CD4-positive, alpha-beta T cell treated with Interleukin-6 for 4 hours (primary cell): ENCODE data around the gene FSTL4.
A peak's percentile ranks its signal among the peaks of the same experiment; 100 is the strongest.
"Not testable (repeated sequence)": the region's sequence is repeated elsewhere in the genome, so short reads cannot be mapped to it uniquely, and the experiment has no call there.

ENCODE experiments used
- DNase-seq: peaks from one replicate; pipeline ENCODE4 v3.0.0-alpha.2; 2020; ENCODE audit warnings: mixed read lengths

The FSTL4 gene

DNA sequence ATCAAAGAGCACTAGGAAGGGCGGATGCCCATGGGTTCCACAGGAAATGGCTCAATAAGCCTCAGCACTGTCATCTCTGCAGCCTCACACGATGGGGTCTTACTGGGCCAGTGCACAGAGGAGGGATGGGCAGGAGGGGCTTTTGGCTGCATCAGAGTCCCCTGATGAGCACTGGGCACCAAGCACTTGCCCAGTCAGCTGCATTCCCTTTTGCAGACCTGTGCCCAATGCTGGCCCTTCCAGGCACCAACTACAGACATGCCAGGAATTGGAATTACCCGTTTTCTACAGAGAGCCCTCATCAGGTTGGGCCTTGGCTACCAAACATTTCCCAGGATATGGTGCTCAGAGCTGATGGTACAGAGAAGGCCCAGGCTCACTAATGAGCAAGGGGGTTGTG, 378.1 kb downstream of the FSTL4 start:
- no peak for DNase-seq

DNA sequence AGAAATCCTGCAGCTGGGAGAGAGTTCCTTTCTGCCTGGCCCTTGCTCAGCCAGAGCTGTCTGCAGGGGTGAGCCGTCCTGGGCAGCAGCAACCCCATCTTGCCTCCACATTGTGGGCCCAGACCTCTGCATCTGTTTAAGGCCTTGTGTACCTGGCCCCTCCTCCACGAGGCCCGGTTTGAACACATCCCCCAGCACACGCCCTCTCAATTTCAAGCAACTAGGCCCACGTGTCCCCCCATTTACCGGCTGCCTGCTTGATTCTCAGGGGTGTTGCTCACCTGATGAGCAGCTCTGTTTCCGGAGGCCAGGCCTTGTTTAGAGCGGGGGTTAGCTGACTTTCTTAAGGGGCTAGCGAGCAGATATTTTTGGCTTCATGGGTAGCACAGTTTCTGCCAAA, 378.7 kb downstream of the FSTL4 start:
- DNase-seq, result no peak

DNA sequence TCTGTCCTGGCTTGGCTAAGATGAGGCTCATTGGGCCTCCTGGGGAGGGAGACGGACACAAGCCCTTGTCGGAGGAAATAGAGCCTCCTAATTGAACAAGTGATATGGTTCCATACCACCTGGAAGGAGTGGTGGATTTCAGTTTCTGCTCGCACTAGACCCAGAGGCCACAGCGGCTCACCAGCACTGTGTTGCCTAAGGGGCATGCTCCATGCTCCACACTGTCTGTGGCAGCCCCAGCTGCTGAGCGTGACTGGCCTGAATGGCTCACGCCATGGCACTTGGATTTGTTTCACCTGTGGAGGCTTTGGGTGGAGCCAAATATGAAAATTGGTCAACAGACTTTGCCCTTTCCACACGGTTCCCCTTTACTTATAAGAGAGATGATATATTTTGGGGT, 379.4 kb downstream of the FSTL4 start:
- no peak for DNase-seq

DNA sequence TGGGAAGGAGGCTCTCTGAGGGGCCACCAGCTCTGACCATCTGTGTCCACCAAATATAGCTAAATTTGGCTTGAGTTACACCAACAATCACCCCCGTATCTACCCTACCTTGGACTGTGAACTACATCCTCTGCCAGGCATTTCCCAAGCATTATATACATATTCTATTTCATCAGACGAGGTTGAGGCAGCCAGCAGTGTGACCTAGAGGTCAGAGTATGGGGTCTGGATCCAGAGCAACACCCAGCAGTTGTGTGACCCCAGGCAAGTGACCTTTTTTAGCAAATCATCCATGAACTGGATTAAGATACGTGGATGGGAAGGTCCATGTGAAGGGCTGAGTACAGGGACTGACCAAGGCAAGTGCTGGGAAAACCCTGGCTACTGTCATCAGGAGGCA, 379.9 kb downstream of the FSTL4 start:
- DNase-seq, result no peak

DNA sequence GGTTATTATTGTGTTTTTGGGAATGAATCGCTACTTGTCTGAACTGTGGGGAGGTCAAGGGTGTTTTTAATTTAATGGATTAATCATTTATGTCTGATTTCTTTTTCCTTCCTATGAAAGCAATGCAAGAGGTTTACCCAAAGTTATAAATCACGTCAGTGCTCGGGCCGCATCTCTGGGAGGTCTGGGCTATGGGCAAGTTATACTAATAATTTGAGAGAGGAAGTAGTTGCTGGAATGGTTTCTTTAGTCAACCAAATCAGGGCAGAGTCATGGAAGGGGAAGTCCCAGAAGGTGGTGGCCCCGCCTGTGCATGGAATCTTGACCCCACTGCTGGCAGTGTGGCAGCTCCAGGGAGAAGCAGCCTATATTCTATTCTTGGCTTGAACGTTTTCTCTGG, 380.3 kb downstream of the FSTL4 start:
- DNase-seq, result no peak

DNA sequence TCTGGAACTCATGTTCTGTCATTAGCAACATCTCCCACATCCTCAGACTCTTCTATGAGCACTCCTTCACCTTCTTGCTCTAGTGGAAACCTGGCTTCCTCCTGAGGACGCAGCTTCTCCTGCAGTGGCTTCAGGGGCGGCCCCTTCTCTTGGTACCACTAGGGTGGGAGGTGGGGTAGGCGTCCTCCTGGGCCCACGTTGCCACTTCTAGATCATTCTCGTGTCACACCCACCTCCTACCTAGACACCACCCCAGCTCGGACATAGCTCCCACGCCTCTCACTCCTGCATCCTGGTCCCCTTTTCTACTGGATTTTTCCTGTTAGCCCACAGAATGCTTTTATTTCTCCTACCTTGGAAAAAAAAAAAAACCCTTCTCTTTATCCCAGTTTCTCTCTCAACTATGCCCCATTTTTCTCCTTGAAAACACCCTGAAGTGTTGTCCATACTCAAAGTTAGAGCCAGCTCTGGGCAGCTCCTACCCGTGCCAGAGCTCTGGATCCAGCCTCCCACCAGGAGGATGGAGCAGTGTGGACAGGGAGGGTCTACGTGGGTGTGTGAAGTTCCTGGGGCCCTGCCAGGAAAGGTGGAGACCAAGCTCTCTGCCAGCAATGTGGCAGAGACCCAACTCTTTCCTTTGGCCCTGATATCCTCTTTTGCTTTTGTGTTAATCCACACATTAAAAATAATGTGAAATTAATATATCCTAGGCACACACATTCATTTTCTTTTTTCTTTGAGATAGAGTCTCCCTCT, 381.3 kb downstream of the FSTL4 start:
- no peak for DNase-seq

DNA sequence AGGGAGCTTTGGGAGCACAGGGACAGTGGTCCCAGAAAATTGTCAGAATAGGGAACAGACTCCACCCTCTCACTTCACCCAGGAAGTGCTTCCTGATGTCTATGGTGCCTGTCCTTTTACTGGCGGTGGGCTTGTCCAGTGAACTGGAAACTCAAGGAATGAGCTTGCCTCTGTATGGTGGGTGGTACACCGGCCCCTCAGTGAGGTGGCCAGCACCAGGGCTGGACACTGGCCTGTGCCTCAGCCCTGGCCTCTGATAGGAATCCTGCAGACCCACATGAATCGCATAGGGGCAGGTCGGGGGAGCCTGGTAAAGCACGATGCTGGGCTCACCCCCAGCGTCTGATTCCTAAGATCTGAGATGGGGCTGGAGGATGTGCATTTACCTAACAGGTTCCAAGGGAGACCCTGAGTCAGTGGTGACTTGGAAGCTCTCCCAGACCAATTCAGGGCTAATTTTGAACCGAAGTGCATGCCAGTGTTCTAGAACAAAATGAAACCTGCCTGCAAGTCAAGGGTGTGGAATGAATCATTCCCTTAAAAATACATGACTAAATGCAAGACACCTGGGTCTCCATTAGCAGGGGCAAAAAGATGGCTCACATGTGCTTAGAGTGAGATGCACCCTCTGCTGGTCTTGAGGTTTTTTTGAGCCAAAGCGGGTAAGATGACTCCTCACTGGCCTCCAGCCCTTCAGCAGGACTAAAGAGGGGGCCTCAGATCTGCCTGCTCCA, 382.2 kb downstream of the FSTL4 start:
- DNase-seq, result no peak

DNA sequence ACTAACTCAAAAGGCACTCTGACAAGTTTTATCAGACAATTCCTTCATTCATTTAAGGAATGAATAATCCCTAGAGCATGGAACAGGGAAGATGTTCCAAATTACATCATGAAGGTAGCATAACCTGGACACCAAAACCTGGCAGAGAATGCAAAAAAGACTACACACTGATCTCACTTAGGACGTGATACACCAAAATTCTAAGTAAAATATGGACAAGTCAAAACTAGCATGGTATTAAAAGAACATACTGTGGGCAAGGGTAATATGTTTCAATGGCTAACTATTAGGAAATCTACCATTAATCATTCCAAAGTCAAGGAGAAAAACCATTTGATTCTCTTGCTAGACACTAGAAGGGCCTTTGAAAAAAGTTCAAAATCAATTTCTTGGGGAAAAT, 384.0 kb downstream of the FSTL4 start:
- no peak for DNase-seq

DNA sequence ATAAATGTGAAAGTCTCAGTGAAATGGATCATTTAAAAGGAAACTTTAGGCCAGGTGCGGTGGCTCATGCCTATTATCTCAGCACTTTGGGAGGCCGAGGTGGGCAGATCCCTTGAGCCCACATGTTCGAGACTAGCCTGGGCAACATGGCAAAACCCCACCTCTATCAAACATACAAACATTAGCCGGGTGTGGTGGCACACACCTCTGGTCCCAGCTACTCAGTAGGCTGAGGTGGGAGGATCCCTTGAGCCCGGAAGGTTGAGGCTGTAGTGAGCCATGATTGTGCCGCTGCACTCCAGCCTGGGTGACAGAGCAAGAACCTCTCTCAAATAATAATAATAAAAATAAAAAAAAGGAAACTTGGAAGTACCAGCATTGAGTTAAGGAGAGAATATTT, 384.4 kb downstream of the FSTL4 start:
- no peak for DNase-seq

DNA sequence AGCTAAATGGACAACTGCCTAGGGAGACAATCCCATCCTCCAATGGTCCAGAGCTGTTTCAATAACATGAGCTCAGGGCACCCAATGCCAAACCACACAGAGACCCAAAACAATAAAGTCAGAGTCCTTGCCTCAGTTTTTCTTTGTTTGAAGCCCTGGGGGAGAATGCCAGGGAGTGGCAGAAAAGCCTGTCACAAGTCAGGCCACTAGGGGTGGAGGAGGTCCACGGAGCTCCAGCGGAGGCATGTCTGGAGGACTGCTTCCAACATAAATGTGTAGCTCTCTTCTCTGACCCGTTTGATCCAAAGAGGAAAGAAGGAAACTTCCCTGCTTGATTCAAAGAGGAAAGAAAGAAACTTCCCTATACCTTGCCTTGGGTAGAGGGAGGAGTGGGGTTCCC, 385.3 kb downstream of the FSTL4 start:
- no peak for DNase-seq

DNA sequence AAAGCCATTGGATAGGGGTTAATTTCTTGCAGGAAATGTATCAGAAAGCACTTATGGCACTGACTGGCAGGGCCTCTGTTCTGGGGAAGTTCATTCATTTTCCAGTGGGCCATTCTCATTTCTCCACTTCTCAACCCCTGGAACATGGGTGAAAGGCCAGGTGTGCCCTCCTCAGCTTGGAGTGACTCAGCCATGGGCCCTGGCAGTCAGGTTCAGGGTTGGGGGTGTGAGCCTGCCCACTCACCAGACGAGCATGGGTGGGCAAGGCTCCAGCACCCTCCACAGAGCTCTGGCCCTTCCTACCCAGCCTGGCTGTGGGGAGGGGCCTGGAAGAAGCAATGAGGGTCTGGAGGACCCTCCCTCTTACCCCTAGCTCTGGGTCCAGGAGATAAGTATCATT, 386.2 kb downstream of the FSTL4 start:
- DNase-seq, result no peak

DNA sequence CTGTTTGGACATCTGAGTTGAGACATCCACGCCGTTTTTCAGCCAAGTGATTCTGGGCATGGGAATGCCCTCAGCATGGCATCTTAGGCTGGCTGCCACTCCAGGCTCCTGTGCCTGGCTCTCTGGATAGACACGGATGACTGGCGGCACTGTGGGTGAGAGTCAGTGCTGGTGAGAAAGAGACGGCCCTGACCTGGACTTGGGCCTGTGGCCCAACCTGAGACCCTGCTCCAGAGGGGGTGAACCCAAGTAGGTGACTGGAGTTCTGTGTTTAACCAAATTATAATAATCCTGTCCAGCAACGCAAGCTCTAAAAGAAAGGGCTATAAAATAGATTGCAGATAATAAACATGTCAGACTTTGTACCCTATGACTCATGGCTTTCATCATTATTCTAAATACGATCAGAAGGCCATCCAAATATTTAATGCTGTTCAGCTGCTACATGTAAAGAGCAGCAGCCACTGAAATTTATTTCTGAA, 386.6 kb downstream of the FSTL4 start:
- no peak for DNase-seq

DNA sequence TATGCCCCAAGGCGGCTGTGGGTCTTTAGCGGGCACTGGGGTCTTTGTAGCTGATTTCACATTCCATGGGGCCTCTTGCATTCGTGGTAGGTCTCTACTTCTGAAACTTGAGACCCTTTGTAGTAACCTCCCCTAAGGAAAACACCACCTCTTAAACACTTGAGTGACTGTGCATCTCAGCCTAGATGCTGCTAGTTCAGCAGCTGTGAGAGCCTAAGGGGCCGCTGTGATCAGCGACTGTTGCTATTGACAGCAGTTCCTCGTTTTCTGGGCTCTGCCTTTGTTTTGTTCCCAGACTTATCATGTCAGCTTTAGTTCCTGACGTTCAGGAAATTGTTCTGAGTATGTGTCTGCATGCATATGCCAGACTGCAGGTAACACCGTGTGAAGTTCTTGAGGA, 389.4 kb downstream of the FSTL4 start:
- no peak for DNase-seq

DNA sequence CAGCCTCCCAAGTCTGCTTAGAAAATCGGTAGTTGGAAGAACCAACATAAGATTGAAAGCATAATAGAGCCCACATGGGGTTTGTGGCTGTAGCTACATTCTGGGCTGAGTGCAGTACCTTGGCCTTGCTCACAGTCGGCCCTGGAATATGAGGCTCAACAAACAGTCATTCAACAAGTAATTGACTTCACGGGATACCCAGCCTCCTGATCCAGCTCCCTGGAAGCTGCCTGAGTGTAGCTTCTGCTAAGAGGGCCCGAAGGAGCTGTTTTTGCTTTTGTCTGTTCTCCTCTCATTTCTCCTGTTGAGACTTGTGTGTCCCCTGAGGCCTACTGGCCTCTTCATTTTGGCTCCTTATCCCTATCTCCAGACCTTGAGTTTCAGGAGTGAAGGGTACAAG, 389.8 kb downstream of the FSTL4 start:
- DNase-seq, result no peak

DNA sequence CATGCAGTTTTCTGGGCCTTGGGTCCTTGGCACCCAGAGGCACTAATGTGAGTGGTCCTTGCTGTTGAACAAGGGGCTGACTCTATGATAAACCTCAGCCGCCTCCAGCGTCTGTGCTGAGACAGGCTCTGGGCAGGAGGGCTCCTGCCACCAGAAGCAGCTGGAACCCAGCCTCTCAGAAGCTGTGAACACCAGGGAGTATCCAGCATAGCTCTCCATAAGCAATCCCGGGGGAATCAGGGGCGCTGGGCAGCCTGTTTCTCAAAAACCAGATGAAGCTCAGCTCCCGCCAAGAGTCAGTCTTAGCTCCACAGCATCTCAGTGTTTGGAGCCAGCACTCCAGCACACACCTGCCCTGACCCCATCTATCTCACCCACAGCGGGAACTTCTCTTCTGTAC, 390.3 kb downstream of the FSTL4 start:
- DNase-seq, result no peak

DNA sequence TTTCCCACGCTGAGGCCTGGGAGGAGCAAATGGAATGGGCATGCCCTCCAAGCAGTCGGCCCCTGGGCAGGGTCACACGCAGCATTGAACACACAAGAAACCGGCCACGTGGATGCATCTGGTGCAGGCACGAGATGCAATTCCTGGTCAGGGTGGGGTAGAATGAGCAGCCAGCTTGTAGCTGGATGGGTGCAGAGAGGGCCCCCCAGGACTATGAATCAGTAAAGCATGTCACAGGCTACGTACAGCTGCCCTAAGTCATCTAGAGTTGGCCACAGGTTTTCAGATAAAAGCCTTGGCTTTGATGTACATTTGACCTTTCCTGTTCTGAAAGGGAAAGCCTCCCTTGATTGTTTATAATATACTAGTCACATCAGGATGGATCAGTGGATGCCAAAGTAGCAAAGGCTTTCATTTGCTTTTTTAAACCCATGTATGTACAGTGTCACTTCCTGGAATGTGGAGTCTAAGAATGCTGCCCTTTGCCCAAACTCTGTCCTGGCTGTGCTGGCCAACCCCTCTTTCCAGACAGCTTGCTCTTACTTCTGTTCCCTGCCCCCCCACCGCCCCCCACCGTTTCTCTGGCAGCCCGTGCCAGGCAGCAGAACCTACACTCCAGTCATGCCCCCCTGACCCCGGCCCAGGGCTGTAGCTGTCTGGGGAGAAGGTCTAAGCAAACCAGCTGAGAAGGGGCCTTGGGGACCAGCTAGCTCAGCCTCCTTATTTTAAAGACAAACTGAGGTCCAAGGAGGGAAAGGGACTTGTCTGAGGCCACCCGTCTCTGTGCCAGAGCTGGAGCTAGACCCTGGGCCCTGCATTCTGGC, 391.3 kb downstream of the FSTL4 start:
- no peak for DNase-seq

DNA sequence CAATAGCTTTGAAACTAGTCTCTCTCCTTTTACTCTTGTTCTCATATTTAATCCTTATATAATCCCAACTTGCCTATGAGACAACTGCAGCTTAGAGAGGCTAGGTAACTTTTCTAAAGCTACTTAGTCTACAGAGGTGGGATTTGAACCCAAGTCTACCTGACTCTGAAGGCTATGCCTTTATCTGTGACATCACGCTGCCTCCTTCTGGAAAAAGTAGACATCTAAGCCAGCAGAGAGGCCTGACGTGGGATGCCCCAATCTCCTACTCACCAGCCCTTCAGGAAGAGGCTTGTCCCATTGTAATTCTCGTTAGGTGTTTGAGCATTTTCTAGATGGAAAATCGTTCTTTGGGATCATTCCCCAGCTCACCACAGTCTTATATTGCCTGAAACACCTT, 393.0 kb downstream of the FSTL4 start:
- peak; percentile 12 for DNase-seq

DNA sequence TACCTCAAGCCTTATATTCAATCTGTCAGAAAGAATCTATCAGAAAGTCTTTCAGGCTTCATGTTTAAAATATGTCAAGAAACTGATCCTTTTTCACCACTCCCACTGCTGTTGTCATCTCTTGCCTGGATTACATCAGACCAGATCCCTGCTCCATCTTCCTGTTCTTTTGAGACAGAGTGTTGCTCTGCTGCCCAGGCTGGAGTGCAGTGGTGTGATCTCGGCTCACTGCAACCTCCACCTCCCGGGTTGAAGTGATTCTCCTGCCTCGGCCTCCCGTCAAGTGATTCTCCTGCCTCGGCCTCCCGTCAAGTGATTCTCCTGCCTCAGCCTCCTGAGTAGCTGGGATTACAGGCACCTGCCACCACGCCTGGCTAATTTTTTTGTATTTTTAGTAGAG, 396.2 kb downstream of the FSTL4 start:
- DNase-seq, result not testable (repeated sequence)

DNA sequence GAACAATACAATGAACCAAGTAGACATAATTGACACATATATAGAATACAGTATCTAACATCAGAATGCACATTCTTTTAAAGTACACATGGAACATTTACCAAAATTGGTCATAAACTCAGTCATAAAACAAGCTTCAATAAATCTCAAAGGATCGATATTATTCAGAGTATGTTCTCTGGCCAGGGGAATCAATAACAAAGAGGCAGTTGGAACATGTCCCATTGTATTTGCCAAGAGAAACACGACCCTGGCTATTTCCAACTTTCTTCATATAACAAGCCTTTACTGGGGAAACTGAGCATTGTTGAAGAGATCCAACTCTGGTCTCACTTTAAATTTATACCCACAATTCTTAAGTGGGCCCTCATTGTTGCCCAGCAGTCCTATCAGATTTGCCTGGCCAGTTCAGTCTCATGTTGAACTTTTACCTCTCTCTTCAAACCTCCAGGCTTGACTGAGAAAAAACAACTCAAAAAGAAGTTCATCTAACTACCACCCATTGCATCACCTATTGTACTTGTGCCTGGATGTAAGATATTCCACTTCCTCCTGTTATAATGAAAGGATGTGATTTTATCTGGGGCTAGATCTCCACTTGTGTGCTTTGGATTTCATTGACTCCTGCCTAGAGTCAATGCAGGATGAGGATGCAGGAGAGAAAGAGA, 398.1 kb downstream of the FSTL4 start:
- DNase-seq, result no peak

DNA sequence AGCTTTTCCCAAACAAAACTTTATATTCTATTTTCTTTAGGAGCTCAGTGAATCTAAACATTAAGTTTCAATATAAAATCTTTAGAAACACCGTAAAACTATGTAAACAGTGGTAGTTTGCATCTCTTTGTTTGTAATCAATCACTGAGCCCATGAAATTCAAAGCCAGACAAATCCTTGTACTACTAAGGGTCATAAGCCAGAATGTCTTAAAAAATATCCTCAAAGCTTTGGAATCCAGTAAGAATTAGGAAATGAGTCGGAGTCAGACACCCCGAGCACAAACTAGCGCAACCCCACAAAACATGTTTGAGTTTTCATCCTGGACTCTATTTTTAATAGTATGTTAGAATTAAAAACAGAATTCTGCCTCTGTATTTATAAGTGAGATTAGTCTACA, 406.7 kb downstream of the FSTL4 start:
- DNase-seq, result no peak

DNA sequence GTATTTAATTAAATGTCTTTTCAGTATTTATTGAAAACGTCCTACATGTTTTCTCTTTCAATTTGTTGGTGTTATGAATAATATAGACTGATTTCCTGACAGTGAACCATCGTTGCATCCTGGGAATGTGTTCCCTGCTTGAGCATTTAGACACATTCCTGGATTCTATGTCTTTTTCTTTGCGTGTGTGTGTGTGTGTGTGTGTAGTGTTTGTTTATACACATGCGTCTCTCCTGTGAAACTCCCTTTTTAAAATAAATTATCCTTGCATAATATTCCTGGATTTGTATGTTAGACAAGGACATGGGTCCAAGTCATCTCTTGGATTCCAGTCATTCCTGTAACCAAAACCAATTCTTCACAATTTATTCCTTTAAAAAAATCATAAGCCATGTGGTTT, 407.1 kb downstream of the FSTL4 start:
- no peak for DNase-seq

DNA sequence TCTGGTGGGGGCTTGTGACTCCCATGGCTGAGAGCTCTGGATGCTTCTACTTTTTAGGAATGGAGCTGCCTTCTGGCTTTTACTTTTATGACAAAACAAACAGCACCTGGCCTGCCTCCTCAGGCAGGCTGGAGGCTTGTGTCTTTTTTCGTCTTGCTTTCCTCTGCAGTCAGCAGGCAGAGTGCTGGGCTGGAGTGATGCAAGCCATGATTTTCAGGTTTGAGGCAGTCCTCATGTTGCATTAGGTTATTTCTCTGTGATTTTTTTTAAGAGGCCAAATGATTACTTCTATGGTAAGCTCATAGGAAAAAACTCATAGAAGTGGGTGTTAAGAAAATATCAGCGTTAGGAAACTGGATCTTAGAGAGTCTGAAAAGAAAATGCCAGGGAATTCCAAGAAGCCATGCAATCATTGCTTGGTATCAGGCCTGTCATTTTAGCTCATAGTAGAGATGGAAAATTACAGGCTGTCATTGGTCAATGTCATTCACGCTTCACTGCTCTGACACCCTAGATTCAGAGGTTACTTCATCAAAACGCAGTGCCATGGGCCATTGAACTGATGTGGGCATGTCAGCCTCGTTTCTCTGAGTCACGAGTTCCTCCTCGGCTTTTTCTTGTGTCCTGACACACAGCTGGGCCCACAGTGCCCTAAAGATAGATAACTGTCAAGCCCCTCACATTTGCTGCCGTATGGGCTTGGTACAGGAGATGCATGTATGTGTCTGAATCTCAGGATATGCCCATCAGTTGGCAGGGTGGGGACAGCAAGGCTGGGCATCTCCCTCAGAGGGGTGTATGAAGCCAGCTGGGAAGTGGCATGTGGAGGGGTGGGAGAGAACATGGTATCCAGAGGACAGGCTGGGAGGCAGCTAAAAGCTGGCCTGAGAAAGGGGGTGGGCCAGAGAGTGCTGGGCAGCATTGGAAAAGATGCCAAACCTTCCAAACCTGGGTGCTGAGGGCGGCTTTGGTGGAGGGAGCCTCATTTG, 408.7 kb downstream of the FSTL4 start:
- no peak for DNase-seq
